Lower leg skin (tissue), 3 donors: Measurements from ENCODE around the gene SNX7.

Experiments used
- POLR2A ChIP-seq, 2 donors: fragments of 450-650 bp; IDR thresholded peaks; one replicate each; pipeline ENCODE4 v1.6.1; 2016 to 2017; ENCODE audit warnings: antibody characterized with exemption in 2 of 2, mild to moderate bottlenecking in 1 of 2, moderate library complexity in 1 of 2
- TF ChIP-seq, protein P1 (sequence below), 3 donors: fragments of 450-650 bp; IDR thresholded peaks; one replicate each; pipeline ENCODE4 v1.5.1; 2016; ENCODE audit warnings: antibody characterized with exemption in 3 of 3, mild to moderate bottlenecking in 3 of 3, moderate library complexity in 2 of 3

GRCh38 chr1:98660940-98661543, 479 bp upstream of the SNX7 start:
- TF ChIP-seq, protein P1, sequence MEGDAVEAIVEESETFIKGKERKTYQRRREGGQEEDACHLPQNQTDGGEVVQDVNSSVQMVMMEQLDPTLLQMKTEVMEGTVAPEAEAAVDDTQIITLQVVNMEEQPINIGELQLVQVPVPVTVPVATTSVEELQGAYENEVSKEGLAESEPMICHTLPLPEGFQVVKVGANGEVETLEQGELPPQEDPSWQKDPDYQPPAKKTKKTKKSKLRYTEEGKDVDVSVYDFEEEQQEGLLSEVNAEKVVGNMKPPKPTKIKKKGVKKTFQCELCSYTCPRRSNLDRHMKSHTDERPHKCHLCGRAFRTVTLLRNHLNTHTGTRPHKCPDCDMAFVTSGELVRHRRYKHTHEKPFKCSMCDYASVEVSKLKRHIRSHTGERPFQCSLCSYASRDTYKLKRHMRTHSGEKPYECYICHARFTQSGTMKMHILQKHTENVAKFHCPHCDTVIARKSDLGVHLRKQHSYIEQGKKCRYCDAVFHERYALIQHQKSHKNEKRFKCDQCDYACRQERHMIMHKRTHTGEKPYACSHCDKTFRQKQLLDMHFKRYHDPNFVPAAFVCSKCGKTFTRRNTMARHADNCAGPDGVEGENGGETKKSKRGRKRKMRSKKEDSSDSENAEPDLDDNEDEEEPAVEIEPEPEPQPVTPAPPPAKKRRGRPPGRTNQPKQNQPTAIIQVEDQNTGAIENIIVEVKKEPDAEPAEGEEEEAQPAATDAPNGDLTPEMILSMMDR (IDR thresholded peaks at IDR 0.05), result no peak
- TF ChIP-seq POLR2A (IDR thresholded peaks at IDR 0.05), result no peak
